Activated CD4-positive, CD25-positive, alpha-beta regulatory T cell treated with anti-CD3 and anti-CD28 coated beads, Interleukin-2, amount 50 U/mL, for 16 hours (primary cell): ENCODE measurements around the gene SLFN12.
"Not testable (repeated sequence)": the region's sequence is repeated elsewhere in the genome, so short reads cannot be mapped to it uniquely, and the experiment has no call there.

Experiments used
- DNase-seq: peaks from one replicate; pipeline ENCODE4 v3.0.0-alpha.2; 2020; ENCODE audit warnings: low read depth, low spot score

The SLFN12 gene

GRCh38 chr17:35432176-35433074 is at the start of gene SLFN12:
SLFN12 (minus strand) TSS chr17:35432500; CDS start chr17:35423028, 9,472 bp downstream.
- peak; percentile 20 for DNase-seq

- DNase-seq = no peak
Measured at GRCh38 chr17:35479271-35479670, 47.0 kb upstream of the SLFN12 start.

- DNase-seq = no peak
Measured at GRCh38 chr17:35477248-35477647, 44.9 kb upstream of the SLFN12 start.

GRCh38 chr17:35476283-35476820 is 44.1 kb upstream of the SLFN12 start:
- no peak for DNase-seq

- no peak for DNase-seq
Measured at GRCh38 chr17:35468475-35468874, 36.2 kb upstream of the SLFN12 start.

- no peak for DNase-seq
Measured at GRCh38 chr17:35467824-35468223, 35.5 kb upstream of the SLFN12 start.

- peak; percentile 13 for DNase-seq
Measured at GRCh38 chr17:35460354-35460851, 28.1 kb upstream of the SLFN12 start.

- DNase-seq = not testable (repeated sequence)
Measured at GRCh38 chr17:35454035-35454434, 21.7 kb upstream of the SLFN12 start.

GRCh38 chr17:35453171-35453570 is 20.9 kb upstream of the SLFN12 start:
- DNase-seq = no peak

GRCh38 chr17:35449371-35449931 is 17.2 kb upstream of the SLFN12 start:
- DNase-seq = no peak

GRCh38 chr17:35448899-35449227 is 16.6 kb upstream of the SLFN12 start:
- no peak for DNase-seq

GRCh38 chr17:35448214-35448898 is 16.1 kb upstream of the SLFN12 start, which contains the start of gene SLFN13:
SLFN13 (minus strand) TSS chr17:35448766; CDS start chr17:35445680, 3,086 bp downstream.
- peak; percentile 64 for DNase-seq

GRCh38 chr17:35447499-35447898 is 15.2 kb upstream of the SLFN12 start:
- no peak for DNase-seq

GRCh38 chr17:35438433-35438832 is 6.1 kb upstream of the SLFN12 start:
- DNase-seq = no peak

GRCh38 chr17:35433075-35433894 is 985 bp upstream of the SLFN12 start:
- peak; percentile 23 for DNase-seq

- DNase-seq = no peak
Measured at GRCh38 chr17:35429702-35430101, 2.6 kb downstream of the SLFN12 start.

- DNase-seq = no peak
Measured at GRCh38 chr17:35428229-35428628, 4.1 kb downstream of the SLFN12 start.

- no peak for DNase-seq
Measured at GRCh38 chr17:35423761-35424160, 8.5 kb downstream of the SLFN12 start.

GRCh38 chr17:35421069-35421468 is 11.2 kb downstream of the SLFN12 start:
- DNase-seq = not testable (repeated sequence)

- DNase-seq = no peak
Measured at GRCh38 chr17:35416659-35417058, 15.6 kb downstream of the SLFN12 start.

GRCh38 chr17:35414707-35415106 is 17.6 kb downstream of the SLFN12 start:
- not testable (repeated sequence) for DNase-seq
